Astrocyte (in vitro differentiated cells and primary cell): ENCODE data around the gene UCHL3. TPM values are rescaled to one million over a fixed set of nuclear protein-coding genes. Genes with fewer than 3 reads are reported as not detected.

Source experiments
- total RNA-seq: library from RNA; stranded (reverse); gene quantifications from 2 replicates; pipeline ENCODE4 v1.2.1, GENCODE V29; 2021

UCHL3 gene
- total RNA-seq, 1 donor from 2014 or later = 59.2 TPM

Other genes with a start within 250 kb of the UCHL3 start
- 24.0 and 25.6 TPM in 2 replicates for gene TBC1D4, start 67.6 kb upstream of the UCHL3 start, total RNA-seq
- gene COMMD6, start 11.9 kb upstream of the UCHL3 start, total RNA-seq = 186 and 209 TPM in 2 replicates
- 52.2 and 64.2 TPM in 2 replicates for gene LMO7, start 86.5 kb downstream of the UCHL3 start, total RNA-seq